GM21717 (cell line): ENCODE data around the gene DMRTA2.

ENCODE experiments used
- ATAC-seq: cut with Tn5 transposase; IDR thresholded peaks from one replicate; pipeline ENCODE4 v1.9.1; 2021; ENCODE audit warnings: mild to moderate bottlenecking, moderate library complexity; ENCODE audit not compliant: unreplicated experiment

DMRTA2 gene

GRCh38 chr1:50422946-50423669, at the start of gene DMRTA2:
TSS of gene DMRTA2 (minus strand) at chr1:50423443. CDS start at chr1:50421536, 1,907 bp downstream.
- ATAC-seq = no peak

- ATAC-seq = no peak
Measured at GRCh38 chr1:50471967-50472366, 48.7 kb upstream of the DMRTA2 start.

DNA sequence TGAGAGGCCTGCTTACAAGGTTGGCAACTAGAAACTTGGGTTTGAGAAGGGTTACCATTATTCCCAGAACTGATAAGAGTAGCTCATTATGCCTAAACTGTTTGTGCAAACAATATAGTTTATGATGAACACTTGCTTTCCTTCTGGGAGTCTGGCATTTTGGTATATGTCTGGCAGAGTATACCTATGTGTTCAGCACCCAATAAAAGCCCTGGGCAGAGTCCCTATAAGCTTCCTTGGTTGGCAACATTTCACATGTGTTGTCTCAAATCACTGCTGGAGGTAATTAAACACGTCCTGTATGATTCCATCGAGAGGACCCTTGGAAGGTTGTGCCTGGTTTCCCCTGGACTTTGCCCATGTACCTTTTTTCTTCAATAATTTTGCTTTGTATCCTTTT, 39.7 kb upstream of the DMRTA2 start:
- no peak for ATAC-seq

- no peak for ATAC-seq
Measured at GRCh38 chr1:50458507-50458906, 35.3 kb upstream of the DMRTA2 start.

- ATAC-seq = no peak
Measured at GRCh38 chr1:50454911-50455310, 31.7 kb upstream of the DMRTA2 start.

GRCh38 chr1:50453266-50453665, 30.0 kb upstream of the DMRTA2 start:
- no peak for ATAC-seq

DNA sequence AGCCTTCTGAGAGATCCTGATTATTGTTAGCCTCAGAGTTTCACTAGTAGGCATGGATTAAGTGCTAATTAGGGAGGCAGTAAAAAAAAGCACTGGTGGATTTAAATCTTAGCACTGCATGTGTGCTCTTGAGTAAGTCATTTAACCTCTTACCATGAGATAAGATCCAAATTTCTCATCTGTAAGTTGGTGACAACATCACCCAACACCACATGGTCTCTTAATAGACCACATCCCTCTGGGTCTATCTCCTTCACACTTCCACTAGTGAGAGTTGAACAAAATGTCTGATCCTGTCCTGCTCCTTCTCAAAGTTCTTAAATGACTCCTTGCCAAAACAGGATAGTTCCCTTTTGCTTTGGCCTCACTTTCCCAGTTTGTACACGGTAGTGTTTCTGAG, 29.5 kb upstream of the DMRTA2 start:
- ATAC-seq = no peak

DNA sequence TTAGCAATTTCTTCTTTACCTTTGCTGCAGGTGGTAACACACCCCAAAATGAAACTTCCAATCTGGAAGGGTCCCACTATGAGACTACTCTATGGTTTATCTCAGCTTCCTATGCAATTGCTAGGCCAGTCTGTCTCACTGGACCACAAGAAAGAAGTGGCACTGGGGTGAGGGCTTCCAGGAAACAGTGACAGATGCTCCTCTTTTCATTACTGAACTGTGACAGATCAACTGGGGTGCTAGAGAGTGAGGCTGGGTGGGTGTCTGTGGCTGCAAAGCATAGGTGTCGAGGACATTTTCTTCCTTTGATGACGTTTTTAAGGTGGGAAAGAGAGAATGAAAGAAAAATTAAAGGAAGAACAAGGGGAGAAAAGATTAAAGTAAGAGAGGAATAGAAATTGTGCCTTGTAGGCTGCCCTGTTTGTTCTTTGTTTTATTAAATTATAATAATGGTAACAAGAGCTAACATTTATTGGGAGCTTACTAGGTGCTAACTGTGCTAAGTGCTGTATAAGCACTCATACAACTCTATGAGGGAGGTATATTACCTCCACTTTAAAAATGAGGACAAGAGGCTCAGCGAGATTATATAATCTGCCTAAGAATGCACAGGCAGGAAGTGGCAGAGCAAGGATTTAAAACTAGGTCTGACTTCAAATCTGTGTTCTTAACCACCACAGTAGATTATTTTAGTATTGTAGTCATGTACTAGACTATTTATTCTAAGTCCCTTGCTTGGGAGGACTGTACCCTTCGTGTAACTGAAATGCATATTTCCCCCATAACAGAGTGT, 27.8 kb upstream of the DMRTA2 start:
- no peak for ATAC-seq

DNA sequence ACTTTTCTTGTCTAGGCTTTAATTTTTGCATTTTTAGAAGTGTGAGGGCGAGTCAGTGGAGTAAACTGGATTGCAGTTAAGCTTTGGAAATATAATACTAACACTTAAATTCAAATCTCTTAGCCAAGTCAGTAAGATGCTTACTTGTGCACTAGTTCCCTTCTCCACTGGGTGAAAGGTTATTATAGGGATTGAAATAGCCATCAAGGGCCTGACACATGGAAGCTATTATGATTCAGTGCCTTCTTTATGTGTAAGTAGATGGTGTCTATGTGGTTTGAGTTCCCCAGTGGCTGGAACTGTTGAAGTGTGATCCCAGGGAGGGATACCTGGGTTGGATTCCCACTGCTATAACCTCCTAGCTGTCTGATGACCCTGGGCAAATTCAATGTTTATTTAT, 24.7 kb upstream of the DMRTA2 start:
- no peak for ATAC-seq

GRCh38 chr1:50441183-50441582, 17.9 kb upstream of the DMRTA2 start:
- ATAC-seq = no peak

GRCh38 chr1:50438945-50439344, 15.7 kb upstream of the DMRTA2 start:
- ATAC-seq = no peak

DNA sequence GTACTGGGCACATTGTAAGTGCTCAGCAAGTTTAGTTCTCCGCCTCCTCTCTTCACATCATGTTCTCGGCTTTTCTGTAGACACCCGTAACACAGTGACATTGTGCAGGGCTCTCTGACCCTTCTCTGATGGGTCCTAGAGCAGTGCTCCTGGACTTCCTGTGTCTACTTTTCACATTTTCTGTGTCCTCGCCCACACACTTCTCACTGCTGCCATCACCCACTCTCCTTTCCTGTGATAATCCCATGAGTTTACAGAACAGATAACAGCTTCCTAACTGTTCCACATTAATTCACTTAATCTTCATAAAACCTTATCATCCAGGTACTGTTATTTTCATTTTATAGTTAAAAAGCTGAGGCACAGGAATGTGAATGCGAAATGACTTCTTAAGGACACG, 13.2 kb upstream of the DMRTA2 start:
- ATAC-seq = no peak

- ATAC-seq = no peak
Measured at GRCh38 chr1:50430010-50430405, 6.8 kb upstream of the DMRTA2 start.

GRCh38 chr1:50427818-50428779, 4.9 kb upstream of the DMRTA2 start:
- no peak for ATAC-seq

- ATAC-seq = no peak
Measured at GRCh38 chr1:50427086-50427817, 4.0 kb upstream of the DMRTA2 start.

GRCh38 chr1:50426702-50427085, 3.5 kb upstream of the DMRTA2 start:
- no peak for ATAC-seq

- ATAC-seq = no peak
Measured at GRCh38 chr1:50426108-50426700, 3.0 kb upstream of the DMRTA2 start.

- ATAC-seq = no peak
Measured at GRCh38 chr1:50425376-50426107, 2.3 kb upstream of the DMRTA2 start.

- ATAC-seq = no peak
Measured at GRCh38 chr1:50424884-50425375, 1.7 kb upstream of the DMRTA2 start.
